ENCODE data around the gene ADCYAP1.

DNA sequence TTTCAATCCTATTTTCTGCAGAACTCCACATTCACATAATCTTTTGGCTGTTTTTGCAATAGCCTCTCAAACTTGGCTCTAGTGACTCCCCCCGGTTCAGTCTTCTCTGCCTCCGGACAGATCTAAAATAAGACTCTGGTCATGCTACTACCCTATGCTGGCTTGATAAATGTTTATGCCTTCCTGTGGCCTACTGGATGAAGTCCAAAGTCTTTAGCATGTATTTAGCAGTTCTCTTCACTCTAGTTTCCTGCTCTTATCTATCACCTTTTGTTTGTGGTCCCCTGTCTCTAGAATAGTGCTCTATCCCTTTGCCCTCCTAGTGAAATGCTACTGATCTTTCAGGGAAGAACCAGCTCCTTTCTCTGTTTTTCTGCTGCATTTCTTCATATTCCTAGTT is 14.4 kb downstream of the ADCYAP1 start:
- TF ChIP-seq, protein P1, sequence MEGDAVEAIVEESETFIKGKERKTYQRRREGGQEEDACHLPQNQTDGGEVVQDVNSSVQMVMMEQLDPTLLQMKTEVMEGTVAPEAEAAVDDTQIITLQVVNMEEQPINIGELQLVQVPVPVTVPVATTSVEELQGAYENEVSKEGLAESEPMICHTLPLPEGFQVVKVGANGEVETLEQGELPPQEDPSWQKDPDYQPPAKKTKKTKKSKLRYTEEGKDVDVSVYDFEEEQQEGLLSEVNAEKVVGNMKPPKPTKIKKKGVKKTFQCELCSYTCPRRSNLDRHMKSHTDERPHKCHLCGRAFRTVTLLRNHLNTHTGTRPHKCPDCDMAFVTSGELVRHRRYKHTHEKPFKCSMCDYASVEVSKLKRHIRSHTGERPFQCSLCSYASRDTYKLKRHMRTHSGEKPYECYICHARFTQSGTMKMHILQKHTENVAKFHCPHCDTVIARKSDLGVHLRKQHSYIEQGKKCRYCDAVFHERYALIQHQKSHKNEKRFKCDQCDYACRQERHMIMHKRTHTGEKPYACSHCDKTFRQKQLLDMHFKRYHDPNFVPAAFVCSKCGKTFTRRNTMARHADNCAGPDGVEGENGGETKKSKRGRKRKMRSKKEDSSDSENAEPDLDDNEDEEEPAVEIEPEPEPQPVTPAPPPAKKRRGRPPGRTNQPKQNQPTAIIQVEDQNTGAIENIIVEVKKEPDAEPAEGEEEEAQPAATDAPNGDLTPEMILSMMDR (IDR thresholded peaks at IDR 0.05): no peak
- TF ChIP-seq POLR2A (IDR thresholded peaks at IDR 0.05; ENCODE audit: low read depth) (no peak), POLR2AphosphoS5 (IDR thresholded peaks at IDR 0.05) (no peak), EP300 (IDR thresholded peaks at IDR 0.05) (no peak)

All from esophagus muscularis mucosa (tissue), 4 donors.